CD4-positive, alpha-beta memory T cell (primary cell): ENCODE results near the gene TBL2. TPM values are rescaled to one million over a fixed set of nuclear protein-coding genes. Genes with fewer than 3 reads are reported as not detected.
"Not testable (repeated sequence)": the region's sequence is repeated elsewhere in the genome, so short reads cannot be mapped to it uniquely, and the experiment has no call there.

ENCODE experiments used
- CTCF ChIA-PET: fragments of 350-600 bp; sonication (Branson Sonifier 250); formaldehyde crosslinking; loops from one replicate; lab custom pipeline; 2021; ENCODE audit warnings: inconsistent platforms; ENCODE audit not compliant: partially characterized antibody; lab: Charles Lee
- POLR2A ChIA-PET: fragments of 350-600 bp; sonication (Branson Sonifier 250); formaldehyde crosslinking; loops from one replicate; lab custom pipeline; 2021; ENCODE audit not compliant: partially characterized antibody; lab: Charles Lee
- DNase-seq, 5 donors: peaks; one replicate each; pipeline versions ENCODE4 v3.0.0 to v3.0.0-alpha.2; 2020 to 2022; ENCODE audit warnings: mixed read lengths in 1 of 5
- H3K27ac ChIP-seq: one replicate; pipeline ENCODE4 v1.7.0; 2013; ENCODE audit warnings: low read depth, low read length
- H3K27me3 ChIP-seq: 2 replicates; pipeline ENCODE4 v1.7.0; 2013; ENCODE audit warnings: mild to moderate bottlenecking, low read length, moderate library complexity; ENCODE audit not compliant: insufficient read depth
- H3K36me3 ChIP-seq: 2 replicates; pipeline ENCODE4 v1.7.0; 2013; ENCODE audit warnings: mild to moderate bottlenecking, low read length, moderate library complexity; ENCODE audit not compliant: insufficient read depth
- H3K4me1 ChIP-seq: 2 replicates; pipeline ENCODE4 v1.7.0; 2013; ENCODE audit warnings: mild to moderate bottlenecking, low read length, moderate library complexity; ENCODE audit not compliant: insufficient read depth
- H3K4me3 ChIP-seq, 2 donors: one replicate each; pipeline ENCODE4 v1.7.0; 2013; ENCODE audit warnings: low read length in 2 of 2, mild to moderate bottlenecking in 1 of 2
- H3K9me3 ChIP-seq, 2 donors: one replicate each; pipeline ENCODE4 v1.7.0; 2013; ENCODE audit warnings: low read length in 2 of 2, control low read depth in 1 of 2; ENCODE audit not compliant: control insufficient read depth in 1 of 2
- H3K27ac Mint-ChIP-seq, 7 donors: one replicate each; pipeline ENCODE4 v1.8.0; 2020 to 2021; ENCODE audit warnings: mixed read lengths in 7 of 7, mild to moderate bottlenecking in 6 of 7, inconsistent platforms in 3 of 7, moderate library complexity in 3 of 7
- H3K27me3 Mint-ChIP-seq, 2 donors: one replicate each; pipeline ENCODE4 v1.8.0; 2020 to 2021; ENCODE audit warnings: mixed read lengths in 2 of 2
- H3K36me3 Mint-ChIP-seq, 2 donors: one replicate each; pipeline ENCODE4 v1.8.0; 2020 to 2021; ENCODE audit warnings: mixed read lengths in 2 of 2, inconsistent platforms in 1 of 2, mild to moderate bottlenecking in 1 of 2
- H3K4me1 Mint-ChIP-seq, 4 donors: one replicate each; pipeline ENCODE4 v1.8.0; 2020 to 2021; ENCODE audit warnings: mixed read lengths in 4 of 4, mild to moderate bottlenecking in 1 of 4
- H3K4me3 Mint-ChIP-seq, 8 donors: one replicate each; pipeline ENCODE4 v1.8.0; 2020 to 2021; ENCODE audit warnings: mixed read lengths in 8 of 8, mild to moderate bottlenecking in 7 of 8, moderate library complexity in 6 of 8, inconsistent platforms in 3 of 8
- H3K9me3 Mint-ChIP-seq, 8 donors: one replicate each; pipeline ENCODE4 v1.8.0; 2020 to 2021; ENCODE audit warnings: mixed read lengths in 8 of 8, mild to moderate bottlenecking in 5 of 8, inconsistent platforms in 3 of 8, moderate library complexity in 1 of 8
- intact Hi-C: fragments of 100-400 bp; cut with micrococcal nuclease; formaldehyde crosslinking; loops from one replicate; pipeline ENCODE4 v1.15.1; 2023
- polyA plus RNA-seq, 2 donors: library from polyadenylated mRNA; unstranded; fragments of 300-500 nt; fragmentation: Illumina TruSeq; gene quantifications; one replicate each; pipeline ENCODE4 v1.2.3, GENCODE V29; 2021
- total RNA-seq, 2 experiments: library from RNA; stranded (reverse); gene quantifications; one replicate each; pipeline ENCODE4 v1.2.3, GENCODE V29; 2021

The TBL2 gene
- total and polyA plus RNA-seq, 4 experiments from 2014 or later = 15.6 to 47.5 (median 32.9) TPM

- H3K27me3 Mint-ChIP-seq = no peaks in the 10 kb centered on the region
- DNase-seq = peak; percentile 78 to 87 (median 84)
- peak within 1 kb of the TSS; percentile 67 to 99 for H3K4me3 ChIP-seq
- H3K4me1 Mint-ChIP-seq = peaks cover 21 to 38% (median 28%) of the 10 kb centered on the region in 4 donors
- H3K36me3 ChIP-seq = no peaks in the 10 kb centered on the region
- H3K27ac ChIP-seq = peak within 1 kb of the TSS; percentile 97
- peaks cover 0 to 20% of the 10 kb centered on the region in 2 donors for H3K36me3 Mint-ChIP-seq
- H3K27ac Mint-ChIP-seq = peak within 1 kb of the TSS; percentile 91 to 100 (median 95)
- peaks cover 44% of the 10 kb centered on the region for H3K4me1 ChIP-seq
- ChIA-PET CTCF (interaction anchor here (1.6 kb wide), 1 partner anchor 39 kb away, joined by 3 read pairs; no protein-coding TSS in a partner anchor), POLR2A (interaction anchor here (1.0 to 5.3 kb wide), 10 partner anchors 8 to 177 kb away, joined by 3 to 118 read pairs (median 5); partner anchors contain the start of genes BAZ1B and TBL2)
- no peaks in the 10 kb centered on the region for H3K27me3 ChIP-seq
- H3K9me3 ChIP-seq = no peaks in the 10 kb centered on the region
- peak within 1 kb of the TSS; percentile 89 to 97 (median 96) for H3K4me3 Mint-ChIP-seq
- intact Hi-C loops = loop anchor here (1.0 kb wide), 4 partner anchors 21 to 181 kb away; partner anchors contain the start of genes ABHD11, BAZ1B, BUD23 and DNAJC30
- H3K9me3 Mint-ChIP-seq = no peaks in the 10 kb centered on the region
Observed at GRCh38 chr7:73557397-73558257, 20.8 kb downstream of the TBL2 start, which contains the start of gene BCL7B. Gene BCL7B, minus strand, starts transcription at chr7:73557690. Its CDS starts 112 bp downstream, at chr7:73557578.

GRCh38 chr7:73557108-73557396, 21.3 kb downstream of the TBL2 start:
- no peaks in the 10 kb centered on the region for H3K27me3 ChIP-seq
- ChIA-PET POLR2A (interaction anchor here (1.0 to 5.3 kb wide), 9 partner anchors 9 to 45 kb away, joined by 3 to 118 read pairs (median 6); partner anchors contain the start of genes BAZ1B and TBL2), CTCF (interaction anchor here (1.6 kb wide), 1 partner anchor 39 kb away, joined by 3 read pairs; no protein-coding TSS in a partner anchor)
- no peaks in the 10 kb centered on the region for H3K27me3 Mint-ChIP-seq
- H3K4me1 Mint-ChIP-seq = peaks cover 21 to 41% (median 29%) of the 10 kb centered on the region in 4 donors
- peak overlapping the region; percentile 97 for H3K27ac ChIP-seq
- no peaks in the 10 kb centered on the region for H3K9me3 ChIP-seq
- peaks cover 44% of the 10 kb centered on the region for H3K4me1 ChIP-seq
- H3K9me3 Mint-ChIP-seq = no peaks in the 10 kb centered on the region
- no peaks in the 10 kb centered on the region for H3K36me3 ChIP-seq
- peak overlapping the region; percentile 67 to 99 for H3K4me3 ChIP-seq
- DNase-seq = peak; percentile 90 to 93 (median 92)
- intact Hi-C loops = loop anchor here (1.0 kb wide), 4 partner anchors 21 to 181 kb away; partner anchors contain the start of genes ABHD11, BAZ1B, BUD23 and DNAJC30
- peak overlapping the region; percentile 89 to 95 (median 92) for H3K4me3 Mint-ChIP-seq
- peaks cover 3 to 25% of the 10 kb centered on the region in 2 donors for H3K36me3 Mint-ChIP-seq
- peak overlapping the region; percentile 91 to 96 (median 95) for H3K27ac Mint-ChIP-seq

- intact Hi-C loops = loop anchor here (1.0 kb wide), 4 partner anchors 22 to 182 kb away; partner anchors contain the start of genes ABHD11, BAZ1B, BUD23 and DNAJC30
Observed at GRCh38 chr7:73556208-73557107, 21.9 kb downstream of the TBL2 start.

GRCh38 chr7:73555411-73555982, 22.9 kb downstream of the TBL2 start:
- H3K9me3 Mint-ChIP-seq = no peaks in the 10 kb centered on the region
- ChIA-PET CTCF (interaction anchor here (1.1 to 1.8 kb wide), 2 partner anchors 10 to 33 kb away, joined by 3 to 4 read pairs; no protein-coding TSS in a partner anchor), POLR2A (interaction anchor here (0.8 to 5.3 kb wide), 4 partner anchors 22 to 34 kb away, joined by 3 to 118 read pairs (median 24); partner anchors contain the start of genes BAZ1B and TBL2)
- H3K4me1 Mint-ChIP-seq = peaks cover 26 to 48% (median 33%) of the 10 kb centered on the region in 4 donors
- no peak for DNase-seq
- no peaks in the 10 kb centered on the region for H3K27me3 Mint-ChIP-seq
- Histone ChIP-seq H3K27me3 (no peaks in the 10 kb centered on the region), H3K36me3 (peaks cover 7% of the 10 kb centered on the region), H3K4me3 (no peak overlapping the region), H3K27ac (peak overlapping the region; percentile 97), H3K9me3 (no peaks in the 10 kb centered on the region), H3K4me1 (peaks cover 44% of the 10 kb centered on the region)
- intact Hi-C loops = no loop called here
- peak overlapping the region; percentile 89 to 95 (median 92) for H3K4me3 Mint-ChIP-seq
- peaks cover 9 to 31% of the 10 kb centered on the region in 2 donors for H3K36me3 Mint-ChIP-seq
- H3K27ac Mint-ChIP-seq = peak overlapping the region; percentile 85 to 96 (median 88)

More at GRCh38 chr7:73556208-73557107, 21.9 kb downstream of the TBL2 start:
- no peak for DNase-seq
- Histone ChIP-seq H3K36me3 (peaks cover under 1% of the 10 kb centered on the region), H3K4me3 (peak overlapping the region; percentile 67 to 99), H3K27ac (peak overlapping the region; percentile 97), H3K9me3 (no peaks in the 10 kb centered on the region), H3K27me3 (no peaks in the 10 kb centered on the region), H3K4me1 (peaks cover 44% of the 10 kb centered on the region)
- Mint-ChIP-seq H3K4me3 (peak overlapping the region; percentile 89 to 95 (median 92)), H3K36me3 (peaks cover 5 to 26% of the 10 kb centered on the region in 2 donors), H3K9me3 (no peaks in the 10 kb centered on the region), H3K27ac (peak overlapping the region; percentile 73 to 96 (median 91)), H3K27me3 (no peaks in the 10 kb centered on the region), H3K4me1 (peaks cover 22 to 43% (median 29%) of the 10 kb centered on the region in 4 donors)
- ChIA-PET POLR2A (interaction anchor here (1.0 to 5.3 kb wide), 9 partner anchors 9 to 44 kb away, joined by 3 to 118 read pairs (median 6); partner anchors contain the start of genes BAZ1B and TBL2), CTCF (interaction anchor here (1.6 kb wide), 1 partner anchor 38 kb away, joined by 3 read pairs; no protein-coding TSS in a partner anchor)

DNA sequence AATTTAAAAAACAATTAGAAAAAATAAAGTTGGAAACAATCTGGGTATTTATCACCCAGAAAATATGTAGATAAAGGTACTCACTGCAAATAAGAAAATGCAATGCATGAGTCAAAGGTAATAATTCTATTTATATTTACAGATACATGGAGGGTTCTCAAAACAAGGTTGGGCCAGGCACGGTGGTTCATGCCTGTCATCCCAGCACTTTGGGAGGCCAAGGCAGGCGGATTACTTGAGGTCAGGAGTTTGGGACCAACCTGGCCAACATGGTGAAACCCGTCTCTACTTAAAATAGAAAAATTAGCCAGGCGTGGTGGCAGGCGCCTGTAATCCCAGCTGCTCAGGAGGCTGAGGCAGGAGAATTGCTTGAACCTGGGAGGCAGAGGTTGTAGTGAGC, 28.3 kb downstream of the TBL2 start:
- H3K27me3 ChIP-seq, CTCF ChIA-PET, H3K9me3 Mint-ChIP-seq, H3K27ac ChIP-seq, H3K9me3 ChIP-seq, H3K27me3 Mint-ChIP-seq, POLR2A ChIA-PET, DNase-seq, H3K4me3 ChIP-seq, H3K27ac Mint-ChIP-seq, H3K4me3 Mint-ChIP-seq, intact Hi-C loops: not testable (repeated sequence)
- Histone ChIP-seq H3K4me1 (peaks cover 36% of the 10 kb centered on the region), H3K36me3 (peaks cover 21% of the 10 kb centered on the region)
- Mint-ChIP-seq H3K36me3 (peaks cover 22 to 43% of the 10 kb centered on the region in 2 donors), H3K4me1 (peaks cover 20 to 52% (median 37%) of the 10 kb centered on the region in 4 donors)

DNA sequence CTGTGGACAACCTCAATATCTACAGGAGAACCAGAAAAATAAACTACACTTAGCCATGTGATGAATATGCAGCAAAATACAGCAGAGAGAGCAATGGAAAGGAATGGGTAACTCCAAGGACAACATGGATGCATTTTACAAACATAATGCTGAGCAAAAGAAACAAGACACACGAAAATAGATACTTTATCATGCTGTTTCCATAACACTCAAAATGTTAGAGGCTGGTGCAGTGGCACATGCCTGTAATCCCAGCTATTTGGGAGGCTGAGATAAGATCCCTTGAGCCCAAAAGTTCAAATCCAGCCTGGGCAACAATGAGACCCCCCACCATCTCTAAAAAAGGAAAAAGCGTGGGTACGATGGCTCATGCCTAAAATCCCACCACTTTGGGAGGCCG, 29.2 kb downstream of the TBL2 start:
- Histone ChIP-seq H3K4me3 (no peak overlapping the region), H3K36me3 (peaks cover 21% of the 10 kb centered on the region), H3K9me3 (no peaks in the 10 kb centered on the region), H3K27ac (no peak overlapping the region), H3K4me1 (peaks cover 27% of the 10 kb centered on the region), H3K27me3 (no peaks in the 10 kb centered on the region)
- Mint-ChIP-seq H3K4me3 (no peak overlapping the region), H3K9me3 (no peaks in the 10 kb centered on the region), H3K27me3 (no peaks in the 10 kb centered on the region), H3K36me3 (peaks cover 22 to 46% of the 10 kb centered on the region in 2 donors), H3K4me1 (peaks cover 18 to 45% (median 31%) of the 10 kb centered on the region in 4 donors), H3K27ac (peak overlapping the region in 4 of 7 donors; percentile 3 to 46 (median 20))
- POLR2A ChIA-PET = no interaction called here
- CTCF ChIA-PET = interaction anchor here (0.6 kb wide), 1 partner anchor 63 kb away, joined by 3 read pairs; no protein-coding TSS in a partner anchor
- DNase-seq = no peak
- intact Hi-C loops = no loop called here
